Measurements from ENCODE around the gene SMC1A.

- TF ChIP-seq KDM1A (IDR thresholded peaks at IDR 0.05; ENCODE audit: borderline replicate concordance, low read length) (no peak), CTCF (IDR thresholded peaks at IDR 0.05; ENCODE audit: control extremely low read depth in 1 of 3, insufficient read depth in 1 of 3, low read depth in 1 of 3, low read length in 3 of 3) (no peak), KDM5A (IDR thresholded peaks at IDR 0.05; ENCODE audit: low read length) (no peak)
Observed at GRCh38 chrX:53330331-53330730, 92.1 kb downstream of the SMC1A start.
